Measurements from ENCODE around the gene CBLC.
"Not testable (repeated sequence)": the region's sequence is repeated elsewhere in the genome, so short reads cannot be mapped to it uniquely, and the experiment has no call there.

CBLC gene

GRCh38 chr19:44765949-44766335 lies 11.7 kb upstream of the CBLC start:
- H3K9me3 ChIP-seq (ENCODE audit: insufficient read depth, low read length), result no peaks in the 10 kb centered on the region
- H3K4me3 ChIP-seq (ENCODE audit: insufficient read length, low read depth), result no peak overlapping the region
- H3K9ac ChIP-seq (ENCODE audit: insufficient read length, low read depth), result no peak overlapping the region
- no peaks in the 10 kb centered on the region for H3K4me1 ChIP-seq (ENCODE audit: insufficient read depth, insufficient read length)
- DNase-seq (ENCODE audit: low read depth, low spot score), result no peak
- TF ChIP-seq SUZ12 (IDR thresholded peaks at IDR 0.05; ENCODE audit: extremely low read depth, insufficient read depth, insufficient read length) (no peak), ZNF274 (IDR thresholded peaks at IDR 0.05; ENCODE audit: low read depth, low read length) (no peak), YY1 (IDR thresholded peaks at IDR 0.05; ENCODE audit: insufficient read depth, insufficient read length) (no peak)
- no peaks in the 10 kb centered on the region for H3K36me3 ChIP-seq (ENCODE audit: insufficient read depth, insufficient read length, low read length)
- no peaks in the 10 kb centered on the region for H3K27me3 ChIP-seq (ENCODE audit: insufficient read depth, insufficient read length)

GRCh38 chr19:44767295-44768180 lies 10.2 kb upstream of the CBLC start:
- H3K36me3 ChIP-seq (ENCODE audit: insufficient read depth, insufficient read length, low read length), result no peaks in the 10 kb centered on the region
- no peak overlapping the region for H3K4me3 ChIP-seq (ENCODE audit: insufficient read length, low read depth)
- no peak for DNase-seq (ENCODE audit: low read depth, low spot score)
- no peak overlapping the region for H3K9ac ChIP-seq (ENCODE audit: insufficient read length, low read depth)
- H3K9me3 ChIP-seq (ENCODE audit: insufficient read depth, low read length), result no peaks in the 10 kb centered on the region
- TF ChIP-seq ZNF274 (IDR thresholded peaks at IDR 0.05; ENCODE audit: low read depth, low read length) (no peak), YY1 (IDR thresholded peaks at IDR 0.05; ENCODE audit: insufficient read depth, insufficient read length) (no peak), SUZ12 (IDR thresholded peaks at IDR 0.05; ENCODE audit: extremely low read depth, insufficient read depth, insufficient read length) (no peak)
- H3K4me1 ChIP-seq (ENCODE audit: insufficient read depth, insufficient read length), result no peaks in the 10 kb centered on the region
- H3K27me3 ChIP-seq (ENCODE audit: insufficient read depth, insufficient read length), result no peaks in the 10 kb centered on the region

- TF ChIP-seq YY1 (IDR thresholded peaks at IDR 0.05; ENCODE audit: insufficient read depth, insufficient read length), result no peak
- no peak for TF ChIP-seq SUZ12 (IDR thresholded peaks at IDR 0.05; ENCODE audit: extremely low read depth, insufficient read depth, insufficient read length)
- no peak for TF ChIP-seq ZNF274 (IDR thresholded peaks at IDR 0.05; ENCODE audit: low read depth, low read length)
- Histone ChIP-seq H3K4me3 (ENCODE audit: insufficient read length, low read depth) (no peak overlapping the region), H3K36me3 (ENCODE audit: insufficient read depth, insufficient read length, low read length) (no peaks in the 10 kb centered on the region), H3K9me3 (ENCODE audit: insufficient read depth, low read length) (no peaks in the 10 kb centered on the region), H3K27me3 (ENCODE audit: insufficient read depth, insufficient read length) (no peaks in the 10 kb centered on the region), H3K4me1 (ENCODE audit: insufficient read depth, insufficient read length) (no peaks in the 10 kb centered on the region), H3K9ac (ENCODE audit: insufficient read length, low read depth) (no peak overlapping the region)
- peak; percentile 91 for DNase-seq (ENCODE audit: low read depth, low spot score)
Measured at GRCh38 chr19:44770550-44771257, 7.0 kb upstream of the CBLC start.

- H3K4me1 ChIP-seq (ENCODE audit: insufficient read depth, insufficient read length); H3K36me3 ChIP-seq (ENCODE audit: insufficient read depth, insufficient read length, low read length); H3K9ac ChIP-seq (ENCODE audit: insufficient read length, low read depth); DNase-seq (ENCODE audit: low read depth, low spot score); H3K27me3 ChIP-seq (ENCODE audit: insufficient read depth, insufficient read length); H3K4me3 ChIP-seq (ENCODE audit: insufficient read length, low read depth); H3K9me3 ChIP-seq (ENCODE audit: insufficient read depth, low read length): not testable (repeated sequence)
Measured at GRCh38 chr19:44772144-44772543, 5.5 kb upstream of the CBLC start.

- H3K4me3 ChIP-seq (ENCODE audit: insufficient read length, low read depth), result no peak overlapping the region
- no peaks in the 10 kb centered on the region for H3K27me3 ChIP-seq (ENCODE audit: insufficient read depth, insufficient read length)
- H3K4me1 ChIP-seq (ENCODE audit: insufficient read depth, insufficient read length), result no peaks in the 10 kb centered on the region
- H3K36me3 ChIP-seq (ENCODE audit: insufficient read depth, insufficient read length, low read length), result no peaks in the 10 kb centered on the region
- H3K9ac ChIP-seq (ENCODE audit: insufficient read length, low read depth), result no peak overlapping the region
- no peak for DNase-seq (ENCODE audit: low read depth, low spot score)
- no peaks in the 10 kb centered on the region for H3K9me3 ChIP-seq (ENCODE audit: insufficient read depth, low read length)
- no peak for TF ChIP-seq YY1 (IDR thresholded peaks at IDR 0.05; ENCODE audit: insufficient read depth, insufficient read length)
- TF ChIP-seq ZNF274 (IDR thresholded peaks at IDR 0.05; ENCODE audit: low read depth, low read length), result no peak
- no peak for TF ChIP-seq SUZ12 (IDR thresholded peaks at IDR 0.05; ENCODE audit: extremely low read depth, insufficient read depth, insufficient read length)
Measured at GRCh38 chr19:44772959-44773358, 4.7 kb upstream of the CBLC start.

- Histone ChIP-seq H3K9me3 (ENCODE audit: insufficient read depth, low read length) (no peaks in the 10 kb centered on the region), H3K4me1 (ENCODE audit: insufficient read depth, insufficient read length) (no peaks in the 10 kb centered on the region), H3K4me3 (ENCODE audit: insufficient read length, low read depth) (no peak overlapping the region), H3K9ac (ENCODE audit: insufficient read length, low read depth) (no peak overlapping the region), H3K27me3 (ENCODE audit: insufficient read depth, insufficient read length) (no peaks in the 10 kb centered on the region), H3K36me3 (ENCODE audit: insufficient read depth, insufficient read length, low read length) (no peaks in the 10 kb centered on the region)
- TF ChIP-seq SUZ12 (IDR thresholded peaks at IDR 0.05; ENCODE audit: extremely low read depth, insufficient read depth, insufficient read length) (no peak), ZNF274 (IDR thresholded peaks at IDR 0.05; ENCODE audit: low read depth, low read length) (no peak)
- no peak for DNase-seq (ENCODE audit: low read depth, low spot score)
Measured at GRCh38 chr19:44775676-44776240, 1.9 kb upstream of the CBLC start.

GRCh38 chr19:44776402-44777096 lies 1.1 kb upstream of the CBLC start:
- no peak for DNase-seq (ENCODE audit: low read depth, low spot score)
- Histone ChIP-seq H3K36me3 (ENCODE audit: insufficient read depth, insufficient read length, low read length) (no peaks in the 10 kb centered on the region), H3K27me3 (ENCODE audit: insufficient read depth, insufficient read length) (no peaks in the 10 kb centered on the region), H3K9me3 (ENCODE audit: insufficient read depth, low read length) (no peaks in the 10 kb centered on the region), H3K4me1 (ENCODE audit: insufficient read depth, insufficient read length) (no peaks in the 10 kb centered on the region), H3K4me3 (ENCODE audit: insufficient read length, low read depth) (no peak overlapping the region), H3K9ac (ENCODE audit: insufficient read length, low read depth) (no peak overlapping the region)
- no peak for TF ChIP-seq ZNF274 (IDR thresholded peaks at IDR 0.05; ENCODE audit: low read depth, low read length)
- no peak for TF ChIP-seq YY1 (IDR thresholded peaks at IDR 0.05; ENCODE audit: insufficient read depth, insufficient read length)
- TF ChIP-seq SUZ12 (IDR thresholded peaks at IDR 0.05; ENCODE audit: extremely low read depth, insufficient read depth, insufficient read length), result no peak

Data from NT2/D1 (cell line).